ENCODE measurements around the gene PWP2. TPM values are rescaled to one million over a fixed set of nuclear protein-coding genes. Genes with fewer than 3 reads are reported as not detected.

PWP2 gene
- total and polyA plus RNA-seq, 2 of the 4 experiments (the other 2 are of a cell fraction), result 2.4 to 7.0 TPM

DNA sequence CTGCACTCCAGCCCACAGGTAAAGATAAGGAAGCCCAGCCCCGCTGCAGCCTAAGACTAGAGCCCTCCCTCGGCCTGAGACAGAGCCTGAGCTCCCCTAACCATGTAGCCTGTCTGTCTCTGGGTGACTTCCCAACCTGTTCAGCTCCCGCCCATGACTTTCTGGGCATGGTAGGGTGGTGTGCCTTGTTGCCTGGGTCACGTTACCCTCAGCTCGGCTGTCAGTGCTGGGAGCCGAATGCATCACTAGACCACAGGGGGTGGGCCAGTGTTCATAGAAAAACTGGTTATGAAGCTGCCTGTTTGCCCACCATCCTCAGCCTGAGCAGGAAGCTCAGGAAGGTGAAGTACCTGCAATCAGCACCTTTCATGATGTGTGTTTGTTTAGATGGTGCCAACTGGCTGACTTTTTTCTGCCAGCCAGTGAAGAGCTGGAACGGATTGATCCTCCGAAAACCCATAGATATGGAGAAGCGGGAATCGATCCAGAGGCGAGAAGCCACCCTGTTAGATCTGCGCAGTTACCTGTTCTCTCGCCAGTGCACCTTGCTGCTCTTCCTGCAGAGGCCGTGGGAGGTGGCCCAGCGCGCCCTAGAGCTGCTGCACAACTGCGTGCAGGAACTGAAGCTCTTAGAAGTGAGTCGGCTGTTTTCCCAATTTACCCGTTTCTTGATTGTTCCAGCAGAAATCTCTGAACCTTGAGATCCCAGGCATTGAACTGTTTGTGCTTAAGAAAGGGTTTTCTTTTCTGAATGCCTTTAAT, 43.9 kb upstream of the PWP2 start:
- Histone ChIP-seq H3K9me1 (ENCODE audit: insufficient read depth, low read length) (peaks cover 16% of the 10 kb centered on the region; the same call in 1 of the 2 replicates), H3K56ac (ENCODE audit: extremely low read depth, insufficient read depth, low read length) (no peak overlapping the region), H3K9me3 (ENCODE audit: control insufficient read depth, insufficient read depth, low read length) (no peaks in the 10 kb centered on the region), H2AK5ac (ENCODE audit: low read depth, low read length) (no peak overlapping the region), H2BK20ac (ENCODE audit: low read depth, low read length) (no peak overlapping the region), H3K18ac (ENCODE audit: low read depth, low read length) (no peak overlapping the region), H3K4me3 (ENCODE audit: insufficient read depth, low read depth, low read length) (no peak overlapping the region), H2BK120ac (ENCODE audit: low read depth, low read length) (no peak overlapping the region), H3K79me1 (ENCODE audit: low read depth in 1 of 2, low read length in 2 of 2) (peaks cover 23 to 58% of the 10 kb centered on the region in 2 experiments), H4K20me1 (ENCODE audit: insufficient read depth, low read length) (peaks cover 13% of the 10 kb centered on the region), H2BK5ac (ENCODE audit: low read depth, low read length, poor library complexity, severe bottlenecking) (no peak overlapping the region), H2BK15ac (ENCODE audit: low read depth, low read length) (no peak overlapping the region), H4K5ac (ENCODE audit: low read depth, low read length) (no peak overlapping the region), H2AFZ (replicated peaks; ENCODE audit: low read length, poor library complexity) (no peak overlapping the region), H3K9ac (ENCODE audit: low read depth, low read length) (no peak overlapping the region), H3K36me3 (ENCODE audit: control insufficient read depth, insufficient read depth, low read length) (peaks cover 47% of the 10 kb centered on the region), H3K14ac (replicated peaks; ENCODE audit: low read depth, low read length) (no peak overlapping the region), H3K27me3 (ENCODE audit: control insufficient read depth, insufficient read depth, low read length) (no peaks in the 10 kb centered on the region), H3K4me1 (ENCODE audit: control insufficient read depth, insufficient read depth, low read length) (no peaks in the 10 kb centered on the region), H3K4me2 (ENCODE audit: low read depth, low read length) (no peak overlapping the region), H4K91ac (ENCODE audit: insufficient read depth, low read depth, low read length) (no peak overlapping the region), H4K8ac (ENCODE audit: low read depth in 2 of 2, low read length in 2 of 2) (no peak overlapping the region), H3K23ac (ENCODE audit: low read depth, low read length) (no peak overlapping the region), H3K4ac (ENCODE audit: low read depth, low read length) (no peak overlapping the region), H3K27ac (ENCODE audit: insufficient read depth, low read length) (no peak overlapping the region), H2AK9ac (replicated peaks; ENCODE audit: low read depth, low read length, poor library complexity) (no peak overlapping the region)
- TF ChIP-seq CEBPB (IDR thresholded peaks at IDR 0.05; ENCODE audit: low read depth, low read length) (no peak), NFE2L2 (IDR thresholded peaks at IDR 0.05; ENCODE audit: low read depth, low read length) (no peak), RFX5 (IDR thresholded peaks at IDR 0.05; ENCODE audit: low read depth, low read length) (no peak)
- TF ChIP-seq, protein P1, sequence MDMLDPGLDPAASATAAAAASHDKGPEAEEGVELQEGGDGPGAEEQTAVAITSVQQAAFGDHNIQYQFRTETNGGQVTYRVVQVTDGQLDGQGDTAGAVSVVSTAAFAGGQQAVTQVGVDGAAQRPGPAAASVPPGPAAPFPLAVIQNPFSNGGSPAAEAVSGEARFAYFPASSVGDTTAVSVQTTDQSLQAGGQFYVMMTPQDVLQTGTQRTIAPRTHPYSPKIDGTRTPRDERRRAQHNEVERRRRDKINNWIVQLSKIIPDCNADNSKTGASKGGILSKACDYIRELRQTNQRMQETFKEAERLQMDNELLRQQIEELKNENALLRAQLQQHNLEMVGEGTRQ (IDR thresholded peaks at IDR 0.05; ENCODE audit: low read depth, low read length), result no peak
- ChIA-PET POLR2A (ENCODE audit: unreplicated experiment) (interaction anchor here (0.6 kb wide), 1 partner anchor 260 kb away, joined by 3 read pairs; no protein-coding TSS in a partner anchor), CTCF (no interaction called here)
- dilution Hi-C loops (cut with HindIII; ENCODE audit: low sequenced_read_pairs, unreplicated experiment), result no loop called here
- in situ Hi-C loops (cut with MboI; ENCODE audit: low sequenced_read_pairs), result no loop called here
- no peak for ATAC-seq (ENCODE audit: low read depth)
- 97% methylated on average over 5 of the region's 19 CpGs; no CpG with 5 or more reads in 1 of the 2 experiments for WGBS, 2 experiments (ENCODE audit: extremely low coverage in 2 of 2, insufficient read length in 1 of 2)
- intact Hi-C loops (cut with micrococcal nuclease), result no loop called here
- BruUV-seq (replicated peaks), result no TSS peak
- no peak for DNase-seq

Measured in IMR-90 (cell line).